Suprapubic skin (tissue), 3 donors: ENCODE measurements around the gene ZNF593.

Source experiments
- CTCF ChIP-seq, 2 donors: fragments of 200-600 bp in 1 of 2; fragments of 450-650 bp in 1 of 2; sonication (generic) in 1 of 2; IDR thresholded peaks; one replicate each; pipeline ENCODE4 v1.5.1; 2016 to 2019; ENCODE audit warnings: antibody characterized with exemption in 2 of 2, mild to moderate bottlenecking in 1 of 2, moderate library complexity in 1 of 2
- EP300 ChIP-seq: sonication (generic); formaldehyde crosslinking; IDR thresholded peaks from one replicate; pipeline ENCODE4 v1.6.1; 2017; ENCODE audit warnings: antibody characterized with exemption
- POLR2A ChIP-seq, 2 donors: fragments of 450-650 bp; IDR thresholded peaks; one replicate each; pipeline ENCODE4 v1.6.1; 2017; ENCODE audit warnings: antibody characterized with exemption in 2 of 2, mild to moderate bottlenecking in 2 of 2, moderate library complexity in 2 of 2

- no peak for TF ChIP-seq CTCF (IDR thresholded peaks at IDR 0.05)
- TF ChIP-seq EP300, result no peak
- TF ChIP-seq POLR2A (IDR thresholded peaks at IDR 0.05), result no peak
Observed at GRCh38 chr1:26200413-26200812, 30.7 kb downstream of the ZNF593 start.
